WI38 (cell line): ENCODE results near the gene CALCOCO1.
A peak's percentile ranks its signal among the peaks of the same experiment; 100 is the strongest.

Experiments
- H3K4me3 ChIP-seq: 2 replicates; pipeline ENCODE4 v1.5.1; 2011; ENCODE audit warnings: low read depth, mild to moderate bottlenecking, control low read depth, low read length
- TF ChIP-seq, protein P1 (sequence below): IDR thresholded peaks from 2 replicates; pipeline ENCODE4 v1.5.1; 2012; ENCODE audit warnings: low read depth, mild to moderate bottlenecking, control low read depth, low read length

CALCOCO1 gene

DNA sequence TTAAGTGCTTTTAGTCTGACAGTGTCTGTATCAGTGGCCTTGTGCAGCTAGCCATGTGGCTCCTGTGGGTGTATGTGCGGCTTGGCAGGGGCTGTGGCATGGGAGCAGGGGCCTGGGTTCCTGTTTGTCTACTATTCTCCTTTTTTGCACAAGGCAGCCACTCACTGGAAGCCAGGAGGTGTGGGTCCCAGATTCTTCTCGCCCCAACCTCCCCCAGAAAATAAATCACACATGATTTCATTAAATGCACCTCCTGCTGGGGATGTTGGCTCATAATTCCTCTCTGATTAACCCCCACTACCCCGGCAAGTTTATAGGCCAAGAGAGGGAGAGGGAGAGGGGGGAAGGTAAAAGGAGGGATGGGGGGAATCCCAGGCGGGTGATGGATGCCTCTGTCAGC lies 17.6 kb downstream of the CALCOCO1 start:
- TF ChIP-seq, protein P1, sequence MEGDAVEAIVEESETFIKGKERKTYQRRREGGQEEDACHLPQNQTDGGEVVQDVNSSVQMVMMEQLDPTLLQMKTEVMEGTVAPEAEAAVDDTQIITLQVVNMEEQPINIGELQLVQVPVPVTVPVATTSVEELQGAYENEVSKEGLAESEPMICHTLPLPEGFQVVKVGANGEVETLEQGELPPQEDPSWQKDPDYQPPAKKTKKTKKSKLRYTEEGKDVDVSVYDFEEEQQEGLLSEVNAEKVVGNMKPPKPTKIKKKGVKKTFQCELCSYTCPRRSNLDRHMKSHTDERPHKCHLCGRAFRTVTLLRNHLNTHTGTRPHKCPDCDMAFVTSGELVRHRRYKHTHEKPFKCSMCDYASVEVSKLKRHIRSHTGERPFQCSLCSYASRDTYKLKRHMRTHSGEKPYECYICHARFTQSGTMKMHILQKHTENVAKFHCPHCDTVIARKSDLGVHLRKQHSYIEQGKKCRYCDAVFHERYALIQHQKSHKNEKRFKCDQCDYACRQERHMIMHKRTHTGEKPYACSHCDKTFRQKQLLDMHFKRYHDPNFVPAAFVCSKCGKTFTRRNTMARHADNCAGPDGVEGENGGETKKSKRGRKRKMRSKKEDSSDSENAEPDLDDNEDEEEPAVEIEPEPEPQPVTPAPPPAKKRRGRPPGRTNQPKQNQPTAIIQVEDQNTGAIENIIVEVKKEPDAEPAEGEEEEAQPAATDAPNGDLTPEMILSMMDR = no peak
- no peak overlapping the region for H3K4me3 ChIP-seq

DNA sequence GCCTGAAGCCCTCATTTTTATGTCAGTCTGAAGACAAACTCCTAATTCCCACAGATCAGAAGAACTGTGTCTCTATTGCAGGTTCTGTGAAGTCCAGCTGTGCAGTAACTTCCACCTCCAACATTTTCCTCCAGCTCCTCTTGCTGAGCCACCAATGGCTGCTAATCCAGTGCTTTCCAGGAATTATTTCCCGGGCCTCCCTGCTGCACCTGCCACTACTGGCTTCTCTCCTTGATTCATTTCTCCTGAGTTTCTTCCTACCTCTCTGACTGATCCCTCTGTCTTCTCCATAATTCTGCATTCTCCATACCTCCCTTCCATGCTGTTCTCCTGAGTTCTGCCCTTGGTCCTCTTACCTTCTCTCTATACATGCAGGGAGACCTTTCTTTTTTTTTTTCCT lies 21.2 kb downstream of the CALCOCO1 start:
- TF ChIP-seq, protein P1 = no peak
- no peak overlapping the region for H3K4me3 ChIP-seq

DNA sequence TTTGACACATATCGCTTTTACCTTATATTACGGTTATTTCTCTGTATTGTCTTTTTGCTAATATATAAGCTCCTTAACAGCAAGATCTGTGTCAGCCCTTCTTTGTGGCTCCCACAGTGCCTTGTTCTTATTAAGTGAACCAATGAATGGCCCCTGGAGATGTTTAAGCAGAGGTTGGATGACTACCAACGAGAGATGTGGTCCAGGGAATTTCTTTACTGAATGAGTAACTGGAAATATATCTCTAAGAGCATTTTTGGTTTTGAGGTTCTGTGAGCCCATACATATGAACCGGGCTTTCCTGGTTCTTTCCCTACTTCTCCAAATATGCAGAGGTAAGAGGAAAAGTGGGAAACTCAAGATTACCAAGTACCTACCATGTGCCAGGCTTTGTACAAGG lies 23.5 kb downstream of the CALCOCO1 start:
- no peak overlapping the region for H3K4me3 ChIP-seq
- TF ChIP-seq, protein P1 = no peak

DNA sequence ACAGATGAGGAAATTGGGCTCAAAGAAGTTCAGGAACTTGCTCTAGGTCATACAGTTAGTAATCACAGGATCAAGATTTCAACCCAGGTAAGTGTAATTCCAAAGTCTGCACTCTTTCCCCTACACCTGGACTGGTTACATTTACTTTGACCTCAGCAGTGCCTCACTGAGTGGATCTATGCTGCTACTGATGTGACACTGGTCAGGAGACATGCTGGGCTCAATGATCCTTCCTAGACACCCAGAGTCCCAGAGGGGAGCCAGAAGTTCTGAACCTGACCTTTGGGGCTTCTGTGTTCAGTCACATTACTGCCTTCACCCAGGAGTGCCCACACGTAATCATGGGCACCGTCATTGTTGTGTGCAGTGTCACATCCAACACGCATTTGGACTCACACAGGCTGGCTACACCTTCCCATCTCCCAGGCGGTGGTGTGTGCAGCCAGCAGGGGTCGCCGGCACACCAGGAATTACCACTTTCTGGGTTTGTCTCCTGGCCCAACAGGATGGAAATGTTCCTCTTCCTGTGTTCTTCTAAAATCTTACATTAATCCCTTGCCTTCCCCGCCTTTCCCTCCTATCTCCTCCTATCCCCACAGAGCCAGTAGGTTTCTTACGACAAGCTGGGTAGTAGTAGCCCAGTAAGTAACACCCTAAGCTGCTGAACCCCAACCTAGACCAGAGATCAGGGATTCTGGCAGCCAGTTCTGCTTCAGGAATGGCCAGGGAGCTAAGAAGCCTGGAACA lies 25.6 kb downstream of the CALCOCO1 start:
- no peak overlapping the region for H3K4me3 ChIP-seq
- TF ChIP-seq, protein P1 = peak; percentile 85

DNA sequence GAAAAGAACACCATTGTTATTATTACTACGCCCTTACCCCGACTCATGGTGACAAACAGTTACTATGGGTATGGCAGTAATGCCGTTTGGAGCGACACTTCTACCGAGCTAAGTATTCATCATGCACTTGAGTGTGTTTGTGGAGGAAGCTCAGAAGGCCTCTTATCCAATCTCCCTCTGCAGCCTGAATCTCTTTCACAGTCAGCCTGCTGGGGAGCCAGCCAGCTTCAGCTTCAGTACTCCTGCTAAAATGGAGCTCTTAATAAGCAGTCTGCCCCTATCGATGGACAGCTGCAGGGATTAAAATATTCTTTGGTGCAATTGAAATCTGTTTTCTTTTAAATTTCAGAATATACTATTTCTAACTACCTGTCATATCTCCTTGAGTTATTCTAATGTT lies 26.7 kb downstream of the CALCOCO1 start:
- H3K4me3 ChIP-seq = no peak overlapping the region
- TF ChIP-seq, protein P1 = no peak

DNA sequence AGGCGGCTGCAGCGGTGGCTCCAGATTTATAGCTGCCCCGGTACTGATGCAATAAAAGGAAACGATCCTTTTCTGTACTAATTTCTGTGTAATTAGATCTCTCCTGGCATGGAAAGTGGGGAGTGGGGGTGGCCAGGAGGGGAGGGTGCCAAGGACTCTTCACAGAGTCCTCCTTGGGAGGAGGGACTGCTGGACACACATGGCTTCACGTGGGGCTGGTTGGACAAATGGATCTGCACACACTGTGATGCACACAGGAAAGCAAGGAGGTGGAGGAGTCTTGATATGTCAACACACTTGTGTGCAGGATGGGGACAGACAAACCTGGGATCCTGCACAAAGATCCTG lies 27.6 kb downstream of the CALCOCO1 start:
- TF ChIP-seq, protein P1 = no peak
- H3K4me3 ChIP-seq = no peak overlapping the region

DNA sequence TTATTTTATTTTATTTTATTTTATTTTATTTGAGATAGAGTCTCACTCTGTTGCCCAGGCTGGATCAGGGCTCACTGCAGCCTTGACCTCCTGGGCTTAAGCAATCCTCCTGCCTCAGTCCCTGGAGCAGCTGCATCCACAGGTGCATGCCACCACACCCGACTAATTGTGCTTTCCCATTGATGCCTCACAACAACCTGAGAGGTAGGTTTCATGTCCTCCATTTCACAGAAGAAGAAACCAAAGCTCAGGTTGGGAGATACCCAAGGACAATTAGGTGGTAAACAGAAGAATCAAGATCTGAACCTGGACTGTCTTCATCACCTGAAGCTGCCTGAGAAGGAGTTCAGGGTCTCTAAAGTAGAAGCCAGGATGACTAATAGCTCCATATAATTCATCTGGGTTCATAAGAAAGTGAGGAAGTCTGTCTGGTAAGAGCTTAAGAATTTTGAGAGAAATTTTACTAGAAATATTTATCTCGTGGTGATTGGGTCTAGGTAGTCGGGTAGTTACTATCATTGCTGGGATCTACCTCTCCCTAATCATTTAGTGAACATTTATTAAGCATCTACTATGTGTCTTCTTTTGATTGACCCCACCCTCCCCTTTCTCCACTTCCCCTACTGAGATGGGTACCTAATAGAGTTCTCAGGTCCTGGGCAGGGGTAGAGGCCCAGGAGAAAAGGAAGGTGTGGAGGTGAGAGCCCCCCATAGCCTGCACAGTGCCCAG lies 28.1 kb downstream of the CALCOCO1 start:
- no peak overlapping the region for H3K4me3 ChIP-seq
- TF ChIP-seq, protein P1 = no peak
